GM21381 (cell line): ENCODE data around the gene GINS2.

Experiments used
- ATAC-seq: cut with Tn5 transposase; IDR thresholded peaks from one replicate; pipeline ENCODE4 v1.9.1; 2021; ENCODE audit warnings: mild to moderate bottlenecking, moderate library complexity; ENCODE audit not compliant: unreplicated experiment

The GINS2 gene

DNA sequence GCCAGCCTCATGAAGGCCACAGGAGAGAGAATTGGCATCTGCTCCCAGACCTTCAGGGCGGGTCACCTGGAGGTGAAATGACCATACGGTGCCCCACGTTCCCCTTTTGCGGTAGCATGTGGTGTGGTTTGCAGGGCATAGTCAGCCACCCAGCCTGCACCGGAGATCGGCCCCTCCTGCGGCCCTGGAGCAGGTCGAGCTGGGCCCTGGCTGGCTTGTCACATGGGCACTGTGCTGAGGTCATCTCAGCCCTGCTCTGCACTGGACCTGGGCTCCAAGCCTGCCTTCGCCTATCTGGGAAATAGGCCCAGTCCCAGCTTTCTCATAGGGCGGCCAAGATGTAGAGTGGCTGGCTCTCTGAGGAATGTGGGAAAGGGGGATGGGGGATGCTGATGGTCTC lies 59.4 kb downstream of the GINS2 start:
- no peak for ATAC-seq

DNA sequence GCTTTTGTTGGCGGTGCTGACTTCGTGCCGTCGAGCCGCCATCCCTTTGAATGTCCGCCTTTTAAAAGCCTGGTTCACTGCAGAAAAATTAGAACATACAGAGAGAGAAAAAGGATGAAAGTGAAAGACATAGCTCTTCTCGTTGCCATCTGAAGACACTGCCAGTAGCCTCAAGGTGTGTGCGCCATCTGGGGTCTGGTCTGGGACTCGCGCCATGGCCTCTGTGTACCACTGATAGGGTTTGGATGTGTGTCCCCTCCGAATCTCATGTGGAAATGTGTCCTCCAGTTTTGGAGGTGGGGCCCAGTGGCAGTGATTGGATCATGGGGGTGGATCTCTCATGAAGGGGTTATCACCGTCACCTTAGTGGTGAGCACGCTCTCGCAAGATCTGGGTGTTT lies 60.1 kb downstream of the GINS2 start:
- no peak for ATAC-seq

DNA sequence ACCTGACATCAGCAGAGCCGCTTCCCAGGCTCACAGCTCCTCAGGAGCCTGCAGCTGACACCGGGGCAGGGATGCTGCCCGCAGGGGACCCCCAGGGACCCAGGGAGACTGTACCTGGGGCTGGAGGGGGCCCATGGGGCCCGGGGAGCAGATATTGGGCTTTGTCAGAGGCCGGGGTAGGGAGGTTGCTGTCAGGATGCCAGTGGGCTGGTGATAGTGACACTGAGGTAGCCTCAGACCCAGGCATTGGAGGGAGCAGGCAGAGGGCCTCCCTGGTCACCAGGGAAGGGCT lies 60.5 kb downstream of the GINS2 start:
- ATAC-seq = no peak

DNA sequence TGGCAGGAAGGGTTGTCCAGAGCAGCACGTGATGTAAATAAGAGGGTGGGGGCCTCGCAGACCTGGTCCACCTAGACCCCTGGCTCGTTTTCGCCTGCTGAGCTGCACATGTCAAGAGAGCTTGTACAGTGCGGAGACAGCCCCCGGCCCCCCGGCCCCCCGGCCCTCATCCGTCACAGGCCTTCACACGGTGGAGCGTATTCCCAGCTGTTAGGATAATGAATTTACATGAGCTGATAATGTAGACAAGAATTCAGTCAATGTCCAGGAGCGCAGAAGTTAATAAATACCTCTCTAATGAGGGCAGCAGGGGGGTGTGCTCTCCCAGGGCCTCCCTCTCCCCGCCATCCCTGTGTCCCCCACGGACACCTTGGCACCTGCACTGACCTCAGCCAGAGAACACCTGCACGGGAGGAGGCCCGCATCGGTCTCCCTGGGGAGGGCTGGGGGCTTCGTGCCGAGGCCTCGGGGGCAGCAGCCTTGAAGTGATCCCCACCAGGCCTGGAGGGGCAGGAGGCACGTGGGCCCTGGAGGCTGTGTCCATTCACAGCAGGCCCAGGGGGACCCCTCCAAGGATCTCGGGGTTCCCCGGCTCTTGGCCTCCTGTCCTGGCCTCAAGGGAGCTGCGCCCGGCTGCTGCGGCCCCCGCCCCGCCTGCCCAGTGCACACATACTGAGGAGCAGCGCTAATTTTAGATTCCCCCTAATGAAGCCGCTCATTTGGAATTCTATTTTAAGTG lies 61.1 kb downstream of the GINS2 start:
- no peak for ATAC-seq

DNA sequence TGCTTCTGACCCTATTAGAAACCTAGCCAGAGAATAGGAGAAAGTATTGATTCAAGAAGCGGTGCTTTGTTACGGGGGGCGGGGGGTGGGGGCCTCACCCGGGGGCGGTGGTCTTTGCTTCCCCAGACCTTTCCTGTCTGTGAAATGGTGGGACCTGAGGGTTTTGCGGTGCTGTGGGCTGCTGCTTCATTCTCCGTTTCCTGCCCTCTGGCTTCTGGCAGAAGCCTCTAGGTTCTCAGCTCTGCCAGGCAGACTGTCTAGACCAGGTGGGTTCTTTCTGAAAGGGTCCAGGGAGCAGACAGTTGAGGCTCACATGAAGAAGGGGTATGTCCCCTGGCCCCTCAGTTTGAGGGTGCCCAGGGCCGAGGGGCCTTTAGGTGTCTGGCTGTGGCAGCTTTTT lies 61.7 kb downstream of the GINS2 start:
- ATAC-seq = no peak
